CD14-positive monocyte (primary cell): ENCODE measurements around the gene PEX5L. TPM values are rescaled to one million over a fixed set of nuclear protein-coding genes. Genes with fewer than 3 reads are reported as not detected.

Experiments
- DNase-seq, 3 donors: peaks; one replicate each; pipeline ENCODE4 v3.0.0-alpha.2; 2011 to 2022
- H2AFZ ChIP-seq: 2 replicates; pipeline ENCODE4 v1.6.0; 2012; ENCODE audit warnings: mild to moderate bottlenecking, low read depth, low read length, inconsistent platforms; ENCODE audit not compliant: insufficient read depth, poor library complexity, severe bottlenecking
- H3K27ac ChIP-seq, 2 donors: 1 replicate in 1 of 2; 2 replicates in 1 of 2; pipeline ENCODE4 v1.5.1; 2012 to 2013; ENCODE audit warnings: low read length in 2 of 2, control low read depth in 1 of 2, inconsistent platforms in 1 of 2, low read depth in 1 of 2, mild to moderate bottlenecking in 1 of 2
- H3K27me3 ChIP-seq, 2 donors: one replicate each; pipeline versions ENCODE4 v1.6.0 to v1.6.1; 2011 to 2013; ENCODE audit warnings: low read length in 2 of 2; ENCODE audit not compliant: control insufficient read depth in 2 of 2, insufficient read depth in 2 of 2
- H3K36me3 ChIP-seq, 2 donors: replicated peaks in 1 of 2; 1 replicate in 1 of 2; 2 replicates in 1 of 2; pipeline versions ENCODE4 v1.5.1 to v1.6.1; 2012 to 2013; ENCODE audit warnings: low read length in 2 of 2, control low read depth in 1 of 2, inconsistent platforms in 1 of 2, mild to moderate bottlenecking in 1 of 2; ENCODE audit not compliant: insufficient read depth in 2 of 2, control insufficient read depth in 1 of 2
- H3K4me1 ChIP-seq, 2 donors: 1 replicate in 1 of 2; 2 replicates in 1 of 2; pipeline versions ENCODE4 v1.5.1 to v1.6.1; 2012 to 2013; ENCODE audit warnings: low read length in 2 of 2, control low read depth in 1 of 2, inconsistent platforms in 1 of 2, mild to moderate bottlenecking in 1 of 2, moderate library complexity in 1 of 2; ENCODE audit not compliant: insufficient read depth in 2 of 2, control insufficient read depth in 1 of 2
- H3K4me2 ChIP-seq: replicated peaks from 2 replicates; pipeline ENCODE3; 2012; ENCODE audit warnings: low read length, moderate library complexity, mild to moderate bottlenecking; ENCODE audit not compliant: poor library complexity, severe bottlenecking; ENCODE audit errors: extremely low read depth
- H3K4me3 ChIP-seq, 3 experiments: fragments of 200-600 bp in 1 of 3; sonication (generic) in 1 of 3; replicated peaks in 1 of 3; 1 replicate in 2 of 3; 2 replicates in 1 of 3; pipeline ENCODE4 v1.5.1; 2011 to 2013; ENCODE audit warnings: low read length in 3 of 3, mild to moderate bottlenecking in 3 of 3, control low read depth in 2 of 3, low read depth in 2 of 3, inconsistent platforms in 1 of 3, moderate library complexity in 1 of 3
- H3K79me2 ChIP-seq: 2 replicates; pipeline ENCODE4 v1.6.0; 2012; ENCODE audit warnings: mild to moderate bottlenecking, control low read depth, inconsistent platforms, low read length, moderate library complexity; ENCODE audit not compliant: insufficient read depth
- H3K9ac ChIP-seq: 2 replicates; pipeline ENCODE4 v1.6.0; 2017; ENCODE audit warnings: low read length, mild to moderate bottlenecking; ENCODE audit not compliant: insufficient read depth, poor library complexity, severe bottlenecking
- H3K9me3 ChIP-seq, 2 donors: replicated peaks in 1 of 2; 1 replicate in 1 of 2; 2 replicates in 1 of 2; pipeline versions ENCODE4 v1.5.1 to v1.6.1; 2012 to 2013; ENCODE audit warnings: low read length in 2 of 2, control low read depth in 1 of 2; ENCODE audit not compliant: control insufficient read depth in 1 of 2, insufficient read depth in 1 of 2
- H4K20me1 ChIP-seq: 2 replicates; pipeline ENCODE4 v1.6.0; 2012; ENCODE audit warnings: mild to moderate bottlenecking, low read length, control low read depth, moderate library complexity; ENCODE audit not compliant: insufficient read depth
- H3K27ac Mint-ChIP-seq, 7 donors: one replicate each; pipeline ENCODE4 v1.8.0; 2020; ENCODE audit warnings: mild to moderate bottlenecking in 7 of 7, mixed read lengths in 7 of 7, moderate library complexity in 6 of 7, inconsistent platforms in 2 of 7
- H3K27me3 Mint-ChIP-seq, 3 donors: one replicate each; pipeline ENCODE4 v1.8.0; 2021 to 2022; ENCODE audit warnings: low read depth in 3 of 3, mild to moderate bottlenecking in 3 of 3, mixed read lengths in 3 of 3, moderate library complexity in 3 of 3, inconsistent platforms in 1 of 3
- H3K36me3 Mint-ChIP-seq, 2 donors: one replicate each; pipeline ENCODE4 v1.8.0; 2020; ENCODE audit warnings: mixed read lengths in 2 of 2, inconsistent platforms in 1 of 2, mild to moderate bottlenecking in 1 of 2
- H3K4me1 Mint-ChIP-seq: one replicate; pipeline ENCODE4 v1.8.0; 2020; ENCODE audit warnings: mild to moderate bottlenecking, mixed read lengths
- H3K4me3 Mint-ChIP-seq, 2 donors: one replicate each; pipeline ENCODE4 v1.8.0; 2020; ENCODE audit warnings: mild to moderate bottlenecking in 2 of 2, mixed read lengths in 2 of 2, moderate library complexity in 1 of 2
- H3K9me3 Mint-ChIP-seq, 7 donors: one replicate each; pipeline ENCODE4 v1.8.0; 2020 to 2022; ENCODE audit warnings: mixed read lengths in 7 of 7, mild to moderate bottlenecking in 6 of 7, moderate library complexity in 6 of 7, inconsistent platforms in 2 of 7
- WGBS: methylation state at CpG from one replicate; pipeline ENCODE4 v1.1.5; 2013; ENCODE audit warnings: missing lambda C conversion rate; ENCODE audit not compliant: insufficient coverage; 5-methylcytosine and 5-hydroxymethylcytosine counted together
- intact Hi-C, 2 donors: fragments of 100-400 bp; cut with micrococcal nuclease; formaldehyde crosslinking; loops; one replicate each; pipeline versions ENCODE4 v1.15.0 to v1.15.1; 2023
- polyA plus RNA-seq, 3 donors: library from polyadenylated mRNA; depleted of rRNA in 1 of 3; unstranded in 2 of 3; stranded (reverse) in 1 of 3; fragments of 300-500 nt in 2 of 3; fragments of >200 nt in 1 of 3; fragmentation: Illumina TruSeq in 2 of 3; gene quantifications; 1 replicate in 2 of 3; 2 replicates in 1 of 3; pipeline ENCODE4 v1.2.3, GENCODE V29; 2012 to 2021
- TF ChIP-seq, protein P1 (sequence below): fragments of 200-600 bp; IDR thresholded peaks from one replicate; pipeline ENCODE4 v1.8.0; 2022; ENCODE audit warnings: antibody characterized with exemption, mild to moderate bottlenecking

PEX5L gene
- polyA plus RNA-seq, 3 donors: not detected

DNA sequence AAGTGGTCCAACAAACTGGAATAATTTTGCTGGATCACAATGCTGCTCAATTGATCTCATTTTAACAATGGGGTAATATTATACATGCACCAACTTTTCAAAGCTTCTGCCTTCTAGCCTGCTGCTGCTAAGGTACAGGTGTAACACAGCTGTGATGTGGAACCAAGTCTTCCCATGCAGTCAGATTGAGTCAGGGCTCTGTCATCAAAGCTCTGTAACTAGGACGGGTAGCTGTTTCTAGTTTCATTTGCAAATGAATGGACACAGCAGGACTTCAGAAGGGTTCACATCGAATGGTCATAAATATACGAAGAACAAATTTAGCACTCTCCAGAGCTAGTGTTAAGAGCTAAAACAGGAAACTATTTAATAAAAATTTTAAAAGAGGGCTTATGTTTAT is 194.7 kb downstream of the PEX5L start:
- Histone ChIP-seq H3K4me2 (no peak overlapping the region), H3K4me1 (no peaks in the 10 kb centered on the region), H3K4me3 (no peak overlapping the region), H3K9ac (no peak overlapping the region), H3K27ac (no peak overlapping the region), H3K36me3 (no peaks in the 10 kb centered on the region), H3K27me3 (no peaks in the 10 kb centered on the region), H2AFZ (no peak overlapping the region), H3K9me3 (no peaks in the 10 kb centered on the region), H4K20me1 (no peaks in the 10 kb centered on the region), H3K79me2 (no peaks in the 10 kb centered on the region)
- no peaks in the 10 kb centered on the region for H3K36me3 Mint-ChIP-seq
- H3K27me3 Mint-ChIP-seq: peaks cover 0 to 5% (median 2%) of the 10 kb centered on the region in 3 donors
- DNase-seq: no peak
- H3K4me3 Mint-ChIP-seq: no peak overlapping the region
- H3K4me1 Mint-ChIP-seq: no peaks in the 10 kb centered on the region
- H3K9me3 Mint-ChIP-seq: peaks cover 0 to 3% (median 0%) of the 10 kb centered on the region in 7 donors
- WGBS: 50% methylated on average over 1 of the region's 3 CpGs
- no peak overlapping the region for H3K27ac Mint-ChIP-seq
- intact Hi-C loops: no loop called here
- TF ChIP-seq, protein P1, sequence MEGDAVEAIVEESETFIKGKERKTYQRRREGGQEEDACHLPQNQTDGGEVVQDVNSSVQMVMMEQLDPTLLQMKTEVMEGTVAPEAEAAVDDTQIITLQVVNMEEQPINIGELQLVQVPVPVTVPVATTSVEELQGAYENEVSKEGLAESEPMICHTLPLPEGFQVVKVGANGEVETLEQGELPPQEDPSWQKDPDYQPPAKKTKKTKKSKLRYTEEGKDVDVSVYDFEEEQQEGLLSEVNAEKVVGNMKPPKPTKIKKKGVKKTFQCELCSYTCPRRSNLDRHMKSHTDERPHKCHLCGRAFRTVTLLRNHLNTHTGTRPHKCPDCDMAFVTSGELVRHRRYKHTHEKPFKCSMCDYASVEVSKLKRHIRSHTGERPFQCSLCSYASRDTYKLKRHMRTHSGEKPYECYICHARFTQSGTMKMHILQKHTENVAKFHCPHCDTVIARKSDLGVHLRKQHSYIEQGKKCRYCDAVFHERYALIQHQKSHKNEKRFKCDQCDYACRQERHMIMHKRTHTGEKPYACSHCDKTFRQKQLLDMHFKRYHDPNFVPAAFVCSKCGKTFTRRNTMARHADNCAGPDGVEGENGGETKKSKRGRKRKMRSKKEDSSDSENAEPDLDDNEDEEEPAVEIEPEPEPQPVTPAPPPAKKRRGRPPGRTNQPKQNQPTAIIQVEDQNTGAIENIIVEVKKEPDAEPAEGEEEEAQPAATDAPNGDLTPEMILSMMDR: no peak

- H3K4me3 Mint-ChIP-seq: no peak overlapping the region
- WGBS: 75% methylated on average over 2 of the region's 7 CpGs
- no peak overlapping the region for H3K27ac Mint-ChIP-seq
- H2AFZ ChIP-seq: no peak overlapping the region
- H3K36me3 ChIP-seq: no peaks in the 10 kb centered on the region
- H3K4me1 Mint-ChIP-seq: no peaks in the 10 kb centered on the region
- H4K20me1 ChIP-seq: no peaks in the 10 kb centered on the region
- H3K9me3 ChIP-seq: no peaks in the 10 kb centered on the region
- H3K27me3 ChIP-seq: no peaks in the 10 kb centered on the region
- H3K4me3 ChIP-seq: no peak overlapping the region
- TF ChIP-seq, protein P1: no peak
- no peaks in the 10 kb centered on the region for H3K4me1 ChIP-seq
- H3K36me3 Mint-ChIP-seq: no peaks in the 10 kb centered on the region
- peaks cover 0 to 3% (median 0%) of the 10 kb centered on the region in 7 donors for H3K9me3 Mint-ChIP-seq
- no peak overlapping the region for H3K27ac ChIP-seq
- no peak for DNase-seq
- peaks cover 0 to 5% (median 2%) of the 10 kb centered on the region in 3 donors for H3K27me3 Mint-ChIP-seq
- H3K9ac ChIP-seq: no peak overlapping the region
- no peaks in the 10 kb centered on the region for H3K79me2 ChIP-seq
- no peak overlapping the region for H3K4me2 ChIP-seq
- intact Hi-C loops: no loop called here
Measured at GRCh38 chr3:179840985-179841384, 195.8 kb downstream of the PEX5L start.
